Measurements from ENCODE around the gene THSD7B. TPM values are rescaled to one million over a fixed set of nuclear protein-coding genes. Genes with fewer than 3 reads are reported as not detected.
"Not testable (repeated sequence)": the region's sequence is repeated elsewhere in the genome, so short reads cannot be mapped to it uniquely, and the experiment has no call there.

THSD7B gene
- total RNA-seq, 2 donors from 2014 or later, result 0.51 to 5.4 TPM

GRCh38 chr2:137091704-137092103 lies 326.4 kb downstream of the THSD7B start:
- no peaks in the 10 kb centered on the region for H3K4me1 ChIP-seq (replicated peaks)
- H3K9me3 ChIP-seq, result no peaks in the 10 kb centered on the region
- no peaks in the 10 kb centered on the region for H3K27me3 ChIP-seq (replicated peaks; ENCODE audit: insufficient read depth)
- 89% methylated on average over 3 of the region's 3 CpGs for WGBS
- TF ChIP-seq POLR2AphosphoS5 (IDR thresholded peaks at IDR 0.05) (no peak), POLR2A (IDR thresholded peaks at IDR 0.05) (no peak), CTCF (IDR thresholded peaks at IDR 0.05) (no peak)
- intact Hi-C loops (cut with DNase I), result no loop called here
- no peaks in the 10 kb centered on the region for H3K36me3 ChIP-seq
- H3K4me3 ChIP-seq, result no peak overlapping the region
- DNase-seq (ENCODE audit: low spot score), result no peak
- H3K27ac ChIP-seq, result no peak overlapping the region

- Histone ChIP-seq H3K4me1 (replicated peaks) (no peaks in the 10 kb centered on the region), H3K27me3 (replicated peaks; ENCODE audit: insufficient read depth) (no peaks in the 10 kb centered on the region), H3K27ac (no peak overlapping the region), H3K36me3 (no peaks in the 10 kb centered on the region), H3K4me3 (no peak overlapping the region), H3K9me3 (no peaks in the 10 kb centered on the region)
- DNase-seq (ENCODE audit: low spot score), result no peak
- 92% methylated on average over 4 of the region's 4 CpGs for WGBS
- intact Hi-C loops (cut with DNase I), result no loop called here
- TF ChIP-seq CTCF (IDR thresholded peaks at IDR 0.05) (no peak), POLR2AphosphoS5 (IDR thresholded peaks at IDR 0.05) (no peak), POLR2A (IDR thresholded peaks at IDR 0.05) (no peak)
Observed at GRCh38 chr2:137093116-137093515, 327.8 kb downstream of the THSD7B start.

GRCh38 chr2:137096187-137096586 lies 330.8 kb downstream of the THSD7B start:
- TF ChIP-seq CTCF (IDR thresholded peaks at IDR 0.05) (no peak), POLR2A (IDR thresholded peaks at IDR 0.05) (no peak), POLR2AphosphoS5 (IDR thresholded peaks at IDR 0.05) (no peak)
- intact Hi-C loops (cut with DNase I), result no loop called here
- Histone ChIP-seq H3K9me3 (no peaks in the 10 kb centered on the region), H3K4me3 (no peak overlapping the region), H3K36me3 (no peaks in the 10 kb centered on the region), H3K27me3 (replicated peaks; ENCODE audit: insufficient read depth) (no peaks in the 10 kb centered on the region), H3K4me1 (replicated peaks) (no peaks in the 10 kb centered on the region), H3K27ac (no peak overlapping the region)
- no peak for DNase-seq (ENCODE audit: low spot score)

GRCh38 chr2:137096693-137097092 lies 331.3 kb downstream of the THSD7B start:
- WGBS, result 71% methylated on average over 1 of the region's 1 CpG
- H3K27me3 ChIP-seq (replicated peaks; ENCODE audit: insufficient read depth), result no peaks in the 10 kb centered on the region
- H3K4me1 ChIP-seq (replicated peaks), result no peaks in the 10 kb centered on the region
- no peak overlapping the region for H3K27ac ChIP-seq
- intact Hi-C loops (cut with DNase I), result no loop called here
- H3K36me3 ChIP-seq, result no peaks in the 10 kb centered on the region
- no peaks in the 10 kb centered on the region for H3K9me3 ChIP-seq
- H3K4me3 ChIP-seq, result no peak overlapping the region
- DNase-seq (ENCODE audit: low spot score), result no peak
- TF ChIP-seq POLR2AphosphoS5 (IDR thresholded peaks at IDR 0.05) (no peak), CTCF (IDR thresholded peaks at IDR 0.05) (no peak), POLR2A (IDR thresholded peaks at IDR 0.05) (no peak)

GRCh38 chr2:137101814-137102213 lies 336.5 kb downstream of the THSD7B start:
- H3K4me3 ChIP-seq; H3K9me3 ChIP-seq; H3K27me3 ChIP-seq (replicated peaks; ENCODE audit: insufficient read depth); H3K4me1 ChIP-seq (replicated peaks); H3K36me3 ChIP-seq; DNase-seq (ENCODE audit: low spot score); intact Hi-C loops (cut with DNase I); H3K27ac ChIP-seq: not testable (repeated sequence)
- WGBS, result 86% methylated on average over 3 of the region's 3 CpGs

All from prostate gland (tissue), 2 donors.